ENCODE results near the gene UBE2F. TPM values are rescaled to one million over a fixed set of nuclear protein-coding genes. Genes with fewer than 3 reads are reported as not detected.

The UBE2F gene
- total and polyA plus RNA-seq, 2 of the 13 experiments (the other 11 are each of a cell fraction or from before 2014, with no cell fraction given): 35.4 to 73.1 TPM

DNA sequence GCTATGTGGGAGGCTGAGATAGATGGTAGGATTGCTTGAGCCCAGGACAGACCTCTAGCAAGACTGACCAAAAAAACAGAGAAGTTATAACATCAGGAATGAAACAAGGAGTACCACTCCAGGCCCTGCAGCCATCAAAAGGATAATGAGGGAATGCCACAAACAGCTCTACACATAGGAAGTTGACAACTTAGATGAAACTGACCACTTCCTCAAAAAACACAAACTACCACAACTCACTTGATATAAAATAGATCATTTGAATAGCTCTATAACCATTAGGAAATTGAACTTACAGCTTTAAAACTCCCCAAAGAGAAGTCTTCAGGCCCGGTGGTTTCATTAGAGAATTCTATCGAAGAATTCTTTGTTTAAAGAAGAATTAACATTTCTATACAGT is 120.4 kb downstream of the UBE2F start:
- TF ChIP-seq, protein P1, sequence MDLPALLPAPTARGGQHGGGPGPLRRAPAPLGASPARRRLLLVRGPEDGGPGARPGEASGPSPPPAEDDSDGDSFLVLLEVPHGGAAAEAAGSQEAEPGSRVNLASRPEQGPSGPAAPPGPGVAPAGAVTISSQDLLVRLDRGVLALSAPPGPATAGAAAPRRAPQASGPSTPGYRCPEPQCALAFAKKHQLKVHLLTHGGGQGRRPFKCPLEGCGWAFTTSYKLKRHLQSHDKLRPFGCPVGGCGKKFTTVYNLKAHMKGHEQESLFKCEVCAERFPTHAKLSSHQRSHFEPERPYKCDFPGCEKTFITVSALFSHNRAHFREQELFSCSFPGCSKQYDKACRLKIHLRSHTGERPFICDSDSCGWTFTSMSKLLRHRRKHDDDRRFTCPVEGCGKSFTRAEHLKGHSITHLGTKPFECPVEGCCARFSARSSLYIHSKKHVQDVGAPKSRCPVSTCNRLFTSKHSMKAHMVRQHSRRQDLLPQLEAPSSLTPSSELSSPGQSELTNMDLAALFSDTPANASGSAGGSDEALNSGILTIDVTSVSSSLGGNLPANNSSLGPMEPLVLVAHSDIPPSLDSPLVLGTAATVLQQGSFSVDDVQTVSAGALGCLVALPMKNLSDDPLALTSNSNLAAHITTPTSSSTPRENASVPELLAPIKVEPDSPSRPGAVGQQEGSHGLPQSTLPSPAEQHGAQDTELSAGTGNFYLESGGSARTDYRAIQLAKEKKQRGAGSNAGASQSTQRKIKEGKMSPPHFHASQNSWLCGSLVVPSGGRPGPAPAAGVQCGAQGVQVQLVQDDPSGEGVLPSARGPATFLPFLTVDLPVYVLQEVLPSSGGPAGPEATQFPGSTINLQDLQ (CRISPR knock-in tag; IDR thresholded peaks at IDR 0.05): no peak
- TF ChIP-seq CREM (IDR thresholded peaks at IDR 0.05) (no peak), CREM (CRISPR knock-in tag; IDR thresholded peaks at IDR 0.05) (no peak), TCF12 (IDR thresholded peaks at IDR 0.05) (no peak), TCF12 (CRISPR knock-in tag; IDR thresholded peaks at IDR 0.05) (no peak), NFRKB (IDR thresholded peaks at IDR 0.05) (no peak), NR2C2 (CRISPR knock-in tag; IDR thresholded peaks at IDR 0.05; ENCODE audit: borderline replicate concordance) (no peak), ZNF652 (CRISPR knock-in tag; IDR thresholded peaks at IDR 0.05; ENCODE audit: borderline replicate concordance, low read depth) (no peak), BORCS8-MEF2B (CRISPR knock-in tag; IDR thresholded peaks at IDR 0.05) (no peak), EP300 (IDR thresholded peaks at IDR 0.05; ENCODE audit: low read depth in 2 of 2, low read length in 2 of 2) (no peak), EP300 (CRISPR knock-in tag; IDR thresholded peaks at IDR 0.05; ENCODE audit: borderline replicate concordance) (no peak)
- TF ChIP-seq, protein P2, sequence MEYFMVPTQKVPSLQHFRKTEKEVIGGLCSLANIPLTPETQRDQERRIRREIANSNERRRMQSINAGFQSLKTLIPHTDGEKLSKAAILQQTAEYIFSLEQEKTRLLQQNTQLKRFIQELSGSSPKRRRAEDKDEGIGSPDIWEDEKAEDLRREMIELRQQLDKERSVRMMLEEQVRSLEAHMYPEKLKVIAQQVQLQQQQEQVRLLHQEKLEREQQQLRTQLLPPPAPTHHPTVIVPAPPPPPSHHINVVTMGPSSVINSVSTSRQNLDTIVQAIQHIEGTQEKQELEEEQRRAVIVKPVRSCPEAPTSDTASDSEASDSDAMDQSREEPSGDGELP (IDR thresholded peaks at IDR 0.05; ENCODE audit: borderline replicate concordance, low read depth): no peak

More for the DNA sequence above, 120.4 kb downstream of the UBE2F start:
- Histone ChIP-seq H3K4me2 (ENCODE audit: low read depth, low read length) (no peak overlapping the region), H4K20me1 (ENCODE audit: insufficient read depth, low read length) (no peaks in the 10 kb centered on the region), H3K9ac (ENCODE audit: insufficient read depth, low read depth, low read length) (no peak overlapping the region), H3K4me3 (replicated peaks in 1 of 3; ENCODE audit: insufficient read depth in 1 of 3, low read depth in 2 of 3, low read length in 3 of 3) (no peak overlapping the region), H3K9me3 (ENCODE audit: low read length) (no peaks in the 10 kb centered on the region), H3K36me3 (replicated peaks in 1 of 2; ENCODE audit: control insufficient read depth in 1 of 2, insufficient read depth in 2 of 2, low read length in 2 of 2) (peaks cover 18 to 26% of the 10 kb centered on the region in 2 experiments), H3K27me3 (ENCODE audit: control insufficient read depth in 1 of 2, insufficient read depth in 2 of 2, low read length in 2 of 2) (no peaks in the 10 kb centered on the region), H3K79me2 (ENCODE audit: insufficient read depth, low read length) (no peaks in the 10 kb centered on the region), H3K27ac (ENCODE audit: extremely low read length, insufficient read depth, low read length) (no peak overlapping the region), H3K4me1 (ENCODE audit: insufficient read depth, low read length) (no peaks in the 10 kb centered on the region), H2AFZ (ENCODE audit: low read length) (no peak overlapping the region)
- in situ Hi-C loops (cut with HindIII; ENCODE audit: extremely low pct_ligation_motif_present, low pct_unique_long_range_greater_than_20kb) (no loop called here), intact Hi-C loops (cut with micrococcal nuclease; ENCODE audit: unreplicated experiment) (no loop called here)
- no TSS peak for BruUV-seq (replicated peaks)
- no peak for ATAC-seq
- DNase-seq (ENCODE audit: low spot score): no peak
- no peak for FAIRE-seq
- ChIA-PET POLR2A (interaction anchor here (2.0 to 2.1 kb wide), 2 partner anchors 24 to 26 kb away, joined by 6 to 10 read pairs; partner anchors contain the start of gene SCLY), CTCF (ENCODE audit: low intra/inter-chr PET ratio, low total read pairs) (no interaction called here)
- 99% methylated on average over 2 of the region's 2 CpGs for WGBS (ENCODE audit: low lambda C conversion rate)
